HepG2 (cell line): ENCODE measurements around the gene POLR1H. TPM values are rescaled to one million over a fixed set of nuclear protein-coding genes. Genes with fewer than 3 reads are reported as not detected.

Experiments used
- ATAC-seq: fragments of 200-7000 bp; cut with Tn5 transposase; 3 replicates; pipeline ENCODE4 v1.9.1; 2020; ENCODE audit warnings: mild to moderate bottlenecking, moderate library complexity
- BruUV-seq: library from RNA; stranded (reverse); fragments of 400-500 nt; replicated peaks from 2 replicates; lab custom pipeline; 2021; lab: Mats Ljungman, UMichigan
- CTCF ChIA-PET: fragments of 300-600 bp; formaldehyde crosslinking; extraction: SDS; loops from one replicate; lab custom pipeline; 2021; ENCODE audit warnings: low total read pairs, inconsistent platforms, low intra/inter-chr PET ratio; lab: Yijun Ruan, JAX
- POLR2A ChIA-PET: fragments of 350-600 bp; sonication (Branson Sonifier 250); formaldehyde crosslinking; loops from one replicate; lab custom pipeline; 2020; ENCODE audit warnings: antibody characterized with exemption, inconsistent platforms; lab: Yijun Ruan, JAX
- DNase-seq: peaks from one replicate; pipeline ENCODE4 v3.0.0-alpha.2; 2015; ENCODE audit warnings: low spot score
- FAIRE-seq: peaks from 3 replicates; lab custom pipeline; 2011; peaks lifted over from hg19 to GRCh38; lab: Jason Lieb, UNC
- H2AFZ ChIP-seq: one replicate; pipeline ENCODE4 v1.6.1; 2011; ENCODE audit warnings: low read length, inconsistent platforms
- H3K27ac ChIP-seq: fragments of 300-600 bp; 3 replicates; pipeline ENCODE4 v1.8.0; 2011; ENCODE audit warnings: mixed run types, mild to moderate bottlenecking, mixed read lengths, low read length, inconsistent platforms; ENCODE audit not compliant: insufficient read depth; ENCODE audit errors: extremely low read length
- H3K27me3 ChIP-seq, 2 experiments: fragments of 200-600 bp in 1 of 2; 2 replicates in 1 of 2; 3 replicates in 1 of 2; pipeline versions ENCODE4 v1.6.0 to v1.8.0; 2011; ENCODE audit warnings: low read length in 2 of 2, mild to moderate bottlenecking in 2 of 2, moderate library complexity in 2 of 2, inconsistent platforms in 1 of 2; ENCODE audit not compliant: insufficient read depth in 2 of 2, control insufficient read depth in 1 of 2
- H3K36me3 ChIP-seq, 2 experiments: fragments of 200-600 bp in 1 of 2; replicated peaks in 1 of 2; 2 replicates in 1 of 2; 3 replicates in 1 of 2; pipeline versions ENCODE4 v1.5.1 to v1.8.0; 2011; ENCODE audit warnings: low read length in 2 of 2, inconsistent platforms in 1 of 2; ENCODE audit not compliant: insufficient read depth in 2 of 2, control insufficient read depth in 1 of 2
- H3K4me1 ChIP-seq: 2 replicates; pipeline ENCODE4 v1.5.1; 2012; ENCODE audit warnings: low read length, inconsistent platforms; ENCODE audit not compliant: insufficient read depth
- H3K4me2 ChIP-seq: 2 replicates; pipeline ENCODE4 v1.6.0; 2011; ENCODE audit warnings: low read depth, low read length, inconsistent platforms
- H3K4me3 ChIP-seq, 3 experiments: fragments of 200-600 bp in 1 of 3; sonication (generic), shearing (Covaris generic) in 1 of 3; replicated peaks in 1 of 3; 2 replicates each; pipeline ENCODE4 v1.5.1; 2011 to 2016; ENCODE audit warnings: low read length in 3 of 3, inconsistent platforms in 2 of 3, low read depth in 2 of 3, mild to moderate bottlenecking in 2 of 3, control low read depth in 1 of 3, mixed read lengths in 1 of 3; ENCODE audit not compliant: insufficient read depth in 1 of 3
- H3K79me2 ChIP-seq: one replicate; pipeline ENCODE4 v1.6.1; 2011; ENCODE audit warnings: low read length, inconsistent platforms; ENCODE audit not compliant: insufficient read depth
- H3K9ac ChIP-seq: 2 replicates; pipeline ENCODE4 v1.6.0; 2011; ENCODE audit warnings: mild to moderate bottlenecking, low read depth, low read length, inconsistent platforms; ENCODE audit not compliant: insufficient read depth
- H3K9me3 ChIP-seq: 2 replicates; pipeline ENCODE4 v1.5.1; 2012; ENCODE audit warnings: mild to moderate bottlenecking, low read length
- H4K20me1 ChIP-seq: 2 replicates; pipeline ENCODE4 v1.6.0; 2011; ENCODE audit warnings: inconsistent platforms, mild to moderate bottlenecking, low read length, moderate library complexity; ENCODE audit not compliant: insufficient read depth
- ATRX ChIP-seq: sonication (generic); formaldehyde crosslinking; IDR thresholded peaks from 2 replicates; pipeline ENCODE4 v1.4.0; 2020; ENCODE audit warnings: missing genetic modification reagents, borderline replicate concordance
- BORCS8-MEF2B ChIP-seq: sonication (generic); formaldehyde crosslinking; IDR thresholded peaks from 2 replicates; pipeline ENCODE4 v1.8.0; 2022; ENCODE audit warnings: mild to moderate bottlenecking, missing genetic modification reagents
- CCAR2 ChIP-seq: fragments of 200-400 bp; formaldehyde crosslinking; optimal IDR thresholded peaks from 2 replicates; pipeline ENCODE3; 2018; ENCODE audit warnings: low read depth, mild to moderate bottlenecking, low read length, moderate library complexity
- CREM ChIP-seq, 2 experiments: sonication (generic) in 1 of 2; formaldehyde crosslinking in 1 of 2; IDR thresholded peaks; 2 replicates each; pipeline versions ENCODE4 v1.4.0 to v1.6.1; 2016 to 2020; ENCODE audit warnings: antibody characterized with exemption in 1 of 2, mild to moderate bottlenecking in 1 of 2, missing genetic modification reagents in 1 of 2
- FIP1L1 ChIP-seq: fragments of 200-400 bp; formaldehyde crosslinking; IDR thresholded peaks from 2 replicates; pipeline ENCODE4 v1.6.1; 2018; ENCODE audit warnings: low read depth, mild to moderate bottlenecking, low read length, moderate library complexity, borderline replicate concordance; ENCODE audit not compliant: insufficient read depth
- HDAC1 ChIP-seq: sonication (generic); formaldehyde crosslinking; IDR thresholded peaks from 2 replicates; pipeline ENCODE4 v1.5.1; 2020; ENCODE audit warnings: mild to moderate bottlenecking, missing genetic modification reagents
- KAT8 ChIP-seq: IDR thresholded peaks from 2 replicates; pipeline ENCODE4 v1.6.1; 2016; ENCODE audit warnings: missing genetic modification reagents, missing compliant biosample characterization
- MIER3 ChIP-seq: IDR thresholded peaks from 2 replicates; pipeline ENCODE4 v1.6.1; 2016; ENCODE audit warnings: missing compliant biosample characterization, borderline replicate concordance
- NONO ChIP-seq, 2 experiments: fragments of 450-650 bp in 1 of 2; sonication (generic) in 1 of 2; formaldehyde crosslinking in 1 of 2; IDR thresholded peaks in 1 of 2; conservative IDR thresholded peaks in 1 of 2; 2 replicates each; pipeline versions ENCODE4 v1.6.1 to v1.8.0; 2017 to 2022; ENCODE audit warnings: mild to moderate bottlenecking in 1 of 2, missing genetic modification reagents in 1 of 2, moderate library complexity in 1 of 2
- SALL1 ChIP-seq: sonication (generic); formaldehyde crosslinking; IDR thresholded peaks from 2 replicates; pipeline ENCODE4 v1.8.0; 2022; ENCODE audit warnings: mild to moderate bottlenecking, missing genetic modification reagents
- SMYD3 ChIP-seq: sonication (generic); formaldehyde crosslinking; IDR thresholded peaks from 2 replicates; pipeline ENCODE4 v1.8.1; 2023; ENCODE audit warnings: mild to moderate bottlenecking, missing genetic modification reagents
- ZFP36L1 ChIP-seq: sonication (generic); formaldehyde crosslinking; IDR thresholded peaks from 2 replicates; pipeline ENCODE4 v1.8.0; 2022; ENCODE audit warnings: mild to moderate bottlenecking, missing genetic modification reagents, moderate library complexity
- ZMAT3 ChIP-seq: sonication (generic); formaldehyde crosslinking; conservative IDR thresholded peaks from 2 replicates; pipeline ENCODE4 v1.7.0; 2021; ENCODE audit warnings: missing genetic modification reagents
- ZNF556 ChIP-seq: sonication (generic); formaldehyde crosslinking; IDR thresholded peaks from 2 replicates; pipeline ENCODE4 v1.4.0; 2020; ENCODE audit warnings: mild to moderate bottlenecking, missing genetic modification reagents, borderline replicate concordance
- ZNF614 ChIP-seq: IDR thresholded peaks from 2 replicates; pipeline ENCODE4 v1.6.1; 2018; ENCODE audit warnings: missing biosample characterization, missing genetic modification reagents, inconsistent platforms, borderline replicate concordance
- ZNF619 ChIP-seq: sonication (generic); formaldehyde crosslinking; IDR thresholded peaks from 2 replicates; pipeline ENCODE4 v1.4.0; 2020; ENCODE audit warnings: mild to moderate bottlenecking, missing genetic modification reagents
- WGBS: methylation state at CpG from one replicate; pipeline ENCODE4 v1.1.6; 2017; ENCODE audit warnings: low lambda C conversion rate; 5-methylcytosine and 5-hydroxymethylcytosine counted together
- in situ Hi-C: cut with HindIII; loops from 2 replicates; pipeline ENCODE4 v1.10.0; 2017; ENCODE audit warnings: low pct_unique_long_range_greater_than_20kb; ENCODE audit not compliant: extremely low pct_ligation_motif_present
- intact Hi-C: fragments of 100-400 bp; cut with micrococcal nuclease; formaldehyde crosslinking; loops from one replicate; pipeline ENCODE4 v1.10.0; 2022; ENCODE audit not compliant: unreplicated experiment
- polyA plus RNA-seq, 8 experiments: library from polyadenylated mRNA; depleted of rRNA in 3 of 8; stranded (reverse) in 7 of 8; unstranded in 1 of 8; fragments of >200 nt; fragmentation: Illumina TruSeq in 4 of 8; extraction: Trizol in 4 of 8; gene quantifications; 2 replicates each; pipeline versions ENCODE4 v1.2.1 to v1.2.3, GENCODE V29; 2011 to 2016; ENCODE audit warnings: low read depth in 4 of 8, missing spikeins in 1 of 8, mixed read lengths in 1 of 8; ENCODE audit not compliant: insufficient read depth in 1 of 8
- total RNA-seq, 5 experiments: library from RNA; depleted of rRNA; stranded (reverse); fragments of >200 nt; fragmentation: Illumina TruSeq; extraction: Trizol; gene quantifications; 2 replicates each; pipeline ENCODE4 v1.2.3, GENCODE V29; 2016; ENCODE audit warnings: low read depth in 1 of 5
- TF ChIP-seq, protein P1 (sequence below): sonication (generic); formaldehyde crosslinking; IDR thresholded peaks from 2 replicates; pipeline ENCODE4 v1.8.1; 2023; ENCODE audit warnings: mild to moderate bottlenecking, missing genetic modification reagents

Gene POLR1H
- total and polyA plus RNA-seq, 2 of the 13 experiments (the other 11 are each of a cell fraction or from before 2014, with no cell fraction given), result 61.4 to 79.8 TPM

DNA sequence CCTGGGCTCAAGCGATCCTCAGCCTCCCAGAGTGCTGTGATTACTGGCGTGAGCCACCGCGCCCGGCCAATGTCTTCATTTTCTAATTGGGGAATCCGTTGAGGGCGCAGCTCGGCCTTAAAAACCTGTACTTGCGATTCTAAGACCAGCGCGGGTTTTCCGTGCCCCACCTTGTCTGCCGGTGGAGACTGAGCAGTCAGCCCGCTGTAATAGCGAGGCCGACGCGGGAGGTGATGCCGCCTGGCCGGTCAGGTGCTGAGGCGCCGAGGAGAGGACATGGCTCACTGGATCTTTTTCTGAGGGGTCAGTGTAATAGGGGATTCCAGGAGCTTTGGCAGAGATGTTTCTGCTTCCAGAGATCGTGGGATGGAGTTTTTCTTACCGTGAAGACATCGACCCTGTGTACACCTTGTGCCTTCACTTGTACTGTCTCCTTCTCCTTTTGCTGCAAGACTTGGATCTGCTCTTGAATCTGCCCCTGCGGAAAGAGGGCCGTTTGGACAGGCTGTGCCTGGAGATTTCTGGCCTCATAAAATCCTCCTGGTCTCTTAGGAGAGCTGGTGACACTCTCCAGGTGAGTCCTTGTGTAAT lies 50.3 kb downstream of the POLR1H start (continued):
- no peak for TF ChIP-seq ZMAT3
- no peak for TF ChIP-seq ZNF619 (CRISPR knock-in tag)
- TF ChIP-seq CCAR2, result no peak

DNA sequence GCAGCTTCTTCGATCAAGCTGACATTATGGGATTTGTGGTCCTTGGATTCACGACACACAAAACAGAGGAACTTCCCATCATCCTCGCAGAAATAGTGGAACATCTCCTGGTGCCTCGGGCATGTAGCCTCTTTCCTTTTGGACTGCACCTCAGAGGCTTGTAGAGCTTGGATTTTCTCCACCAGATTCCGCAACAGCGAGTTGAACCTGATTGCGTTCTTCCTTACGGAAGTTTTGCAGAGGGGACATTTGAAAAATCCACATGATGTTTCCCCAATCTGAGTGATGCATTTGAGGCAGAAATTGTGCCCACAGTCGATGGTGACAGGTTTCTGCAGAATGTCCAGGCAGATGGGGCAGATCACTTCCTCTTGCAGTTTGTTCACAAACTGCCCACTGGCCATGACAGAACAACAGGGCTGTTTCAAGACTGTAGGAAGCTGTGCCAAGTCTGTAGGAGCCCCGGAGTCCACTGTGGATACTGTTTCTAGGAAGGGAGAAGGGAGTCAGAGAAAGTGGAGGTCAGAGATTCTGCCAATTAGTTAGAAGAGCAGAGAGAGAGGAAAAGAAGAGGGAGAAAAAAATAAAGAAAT lies 51.4 kb downstream of the POLR1H start:
- peaks cover 27% of the 10 kb centered on the region for H3K4me1 ChIP-seq
- 60% methylated on average over 9 of the region's 10 CpGs for WGBS
- H2AFZ ChIP-seq, result no peak overlapping the region
- DNase-seq, result no peak
- TF ChIP-seq ZNF556 (CRISPR knock-in tag), result no peak
- TF ChIP-seq CREM (IDR thresholded peaks at IDR 0.05), result no peak
- no peak for TF ChIP-seq CREM (CRISPR knock-in tag; IDR thresholded peaks at IDR 0.05)
- no peak for TF ChIP-seq ATRX (CRISPR knock-in tag)
- TF ChIP-seq, protein P1, sequence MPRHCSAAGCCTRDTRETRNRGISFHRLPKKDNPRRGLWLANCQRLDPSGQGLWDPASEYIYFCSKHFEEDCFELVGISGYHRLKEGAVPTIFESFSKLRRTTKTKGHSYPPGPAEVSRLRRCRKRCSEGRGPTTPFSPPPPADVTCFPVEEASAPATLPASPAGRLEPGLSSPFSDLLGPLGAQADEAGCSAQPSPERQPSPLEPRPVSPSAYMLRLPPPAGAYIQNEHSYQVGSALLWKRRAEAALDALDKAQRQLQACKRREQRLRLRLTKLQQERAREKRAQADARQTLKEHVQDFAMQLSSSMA (CRISPR knock-in tag), result 0 out of 2 replicates have a peak, but pooled peaks have one; percentile 36
- TF ChIP-seq HDAC1 (CRISPR knock-in tag), result 0 out of 2 replicates have a peak, but pooled peaks have one; percentile 22
- 0 out of 2 replicates have a peak, but pooled peaks have one; percentile 23 for TF ChIP-seq BORCS8-MEF2B
- TF ChIP-seq MIER3 (CRISPR knock-in tag), result 0 out of 2 replicates have a peak, but pooled peaks have one; percentile 6
- 0 out of 2 replicates have a peak, but pooled peaks have one; percentile 24 for TF ChIP-seq SALL1 (CRISPR knock-in tag)
- TF ChIP-seq FIP1L1, result no peak
- no peak for TF ChIP-seq ZNF614 (CRISPR knock-in tag)
- TF ChIP-seq KAT8 (CRISPR knock-in tag), result no peak
- TF ChIP-seq SMYD3 (CRISPR knock-in tag), result 0 out of 2 replicates have a peak, but pooled peaks have one; percentile 25
- TF ChIP-seq NONO (IDR thresholded peaks at IDR 0.05), result no peak
- no peak for TF ChIP-seq NONO (CRISPR knock-in tag; conservative IDR thresholded peaks at IDR 0.05)
- no peak for TF ChIP-seq ZFP36L1 (CRISPR knock-in tag)
- TF ChIP-seq, all 625 proteins: peak for 6
- no peaks in the 10 kb centered on the region for H3K9me3 ChIP-seq
- H4K20me1 ChIP-seq, result no peaks in the 10 kb centered on the region
- no peaks in the 10 kb centered on the region for H3K79me2 ChIP-seq
- H3K27me3 ChIP-seq, result no peaks in the 10 kb centered on the region
- ATAC-seq (peak; percentile 50), FAIRE-seq (no peak)
- intact Hi-C loops, result no loop called here
- no peak overlapping the region for H3K27ac ChIP-seq
- in situ Hi-C loops, result no loop called here
- H3K4me2 ChIP-seq, result no peak overlapping the region
- CTCF ChIA-PET, result no interaction called here
- no peak overlapping the region for H3K9ac ChIP-seq
- BruUV-seq, result TSS peak; percentile 78
- no peaks in the 10 kb centered on the region for H3K36me3 ChIP-seq
- H3K4me3 ChIP-seq, result no peak overlapping the region
- POLR2A ChIA-PET, result interaction anchor here (0.8 to 2.2 kb wide), 7 partner anchors 9 to 95 kb away, joined by 3 to 21 read pairs (median 4); no protein-coding TSS in a partner anchor
